G401.6 (cell line): ENCODE measurements around the gene CHIT1.
"Not testable (repeated sequence)": the region's sequence is repeated elsewhere in the genome, so short reads cannot be mapped to it uniquely, and the experiment has no call there.

Experiments used
- FAIRE-seq: peaks from 2 replicates; lab custom pipeline; 2012; peaks lifted over from hg19 to GRCh38; lab: Jason Lieb, UNC

Gene CHIT1

DNA sequence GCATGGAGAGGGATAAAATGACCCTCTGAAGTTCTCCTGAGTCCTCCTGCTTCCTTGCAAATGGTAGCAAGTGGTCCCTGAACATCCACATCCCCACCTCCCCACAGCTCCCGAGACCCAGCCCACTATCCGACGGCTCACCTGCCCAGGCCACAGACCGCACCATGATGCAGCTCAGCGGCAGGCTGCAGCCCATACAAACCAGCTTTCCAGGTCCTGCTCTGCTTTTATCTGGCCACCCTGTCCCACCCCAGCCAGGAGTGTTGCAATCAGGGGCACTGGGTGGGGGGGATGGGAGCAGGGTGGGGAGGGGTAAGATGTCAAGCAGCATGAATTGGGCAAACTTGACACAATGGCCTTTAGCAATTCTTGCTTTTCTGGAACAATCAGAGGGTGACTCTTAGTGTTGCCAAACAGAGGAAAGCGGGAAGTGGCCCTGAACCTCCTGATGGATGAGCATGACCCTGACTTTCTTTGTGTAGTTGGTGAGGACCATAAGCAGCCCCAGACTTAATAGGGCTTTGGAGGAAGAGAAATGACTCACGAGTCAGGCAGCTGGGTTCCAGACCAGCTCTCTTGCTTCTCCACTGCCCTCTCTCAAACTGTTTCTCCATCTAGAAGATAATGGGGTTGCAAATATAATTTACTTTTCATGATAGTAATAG, at the start of gene CHIT1:
Gene CHIT1, minus strand, starts transcription at position 203 of the 665 bp plus-strand sequence. Its CDS starts 37 bp downstream, at position 166.
- no peak for FAIRE-seq

DNA sequence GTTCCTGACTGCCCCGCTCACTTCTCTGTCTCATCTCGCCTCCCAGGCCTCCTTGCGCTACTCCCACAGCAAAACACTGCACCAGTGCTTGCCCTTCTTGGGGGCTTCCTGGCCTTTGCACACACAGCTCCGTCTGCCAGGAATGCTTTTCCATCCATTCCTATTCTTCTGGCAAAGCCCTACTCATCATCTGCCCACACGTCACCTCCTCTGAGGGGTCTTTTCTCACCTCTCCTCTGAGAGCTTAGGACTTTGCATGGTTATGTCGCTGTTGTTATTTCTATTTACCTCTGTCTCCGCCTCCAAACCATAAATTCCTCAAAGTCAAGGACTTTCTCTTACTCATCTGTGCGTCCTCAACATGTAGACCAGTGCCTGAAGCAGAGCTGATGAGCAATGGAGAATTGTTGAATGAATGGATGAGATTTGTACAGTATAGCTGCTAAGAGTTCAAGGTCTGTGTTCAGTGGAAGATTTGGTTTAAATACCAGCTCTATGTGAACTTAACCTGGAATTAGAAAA, 49.5 kb upstream of the CHIT1 start:
- no peak for FAIRE-seq

DNA sequence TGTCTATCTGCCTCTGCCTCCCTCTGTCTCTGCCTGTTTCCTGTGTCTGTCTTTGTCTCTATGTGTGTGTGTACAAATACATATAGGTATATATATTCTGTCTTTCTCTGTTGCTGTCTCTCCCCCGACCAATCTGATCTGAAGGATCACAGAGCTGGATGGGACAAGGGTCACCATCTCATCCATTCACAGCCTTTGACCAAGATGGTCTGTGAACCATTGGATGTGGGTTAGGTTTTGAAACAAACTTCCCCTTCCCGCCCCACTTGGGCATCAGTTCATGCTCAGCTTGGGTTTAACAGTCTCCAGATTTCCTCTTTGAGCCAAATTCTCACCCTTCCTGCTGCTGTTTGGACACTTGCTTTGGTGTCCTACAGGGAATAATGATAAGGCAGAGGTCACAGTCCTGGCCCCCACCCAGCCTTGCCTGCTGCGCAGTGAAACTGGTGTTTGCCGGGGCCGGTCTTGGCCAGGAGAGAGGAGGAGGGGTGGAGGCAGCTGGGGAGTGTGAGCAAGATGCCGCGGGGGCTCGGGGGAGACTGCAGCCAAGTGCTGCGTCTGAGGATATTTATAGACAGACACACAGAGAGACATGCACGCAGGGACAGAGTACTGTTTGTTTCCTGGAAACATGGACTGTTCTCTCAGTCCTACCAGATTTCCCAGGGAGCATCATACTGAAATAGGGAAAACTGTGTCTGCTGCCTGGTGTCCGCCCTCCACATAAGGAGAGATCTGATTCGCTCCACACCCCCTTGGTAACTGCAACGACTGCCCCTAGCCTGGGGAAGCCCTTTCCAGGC, 48.8 kb upstream of the CHIT1 start:
- no peak for FAIRE-seq

DNA sequence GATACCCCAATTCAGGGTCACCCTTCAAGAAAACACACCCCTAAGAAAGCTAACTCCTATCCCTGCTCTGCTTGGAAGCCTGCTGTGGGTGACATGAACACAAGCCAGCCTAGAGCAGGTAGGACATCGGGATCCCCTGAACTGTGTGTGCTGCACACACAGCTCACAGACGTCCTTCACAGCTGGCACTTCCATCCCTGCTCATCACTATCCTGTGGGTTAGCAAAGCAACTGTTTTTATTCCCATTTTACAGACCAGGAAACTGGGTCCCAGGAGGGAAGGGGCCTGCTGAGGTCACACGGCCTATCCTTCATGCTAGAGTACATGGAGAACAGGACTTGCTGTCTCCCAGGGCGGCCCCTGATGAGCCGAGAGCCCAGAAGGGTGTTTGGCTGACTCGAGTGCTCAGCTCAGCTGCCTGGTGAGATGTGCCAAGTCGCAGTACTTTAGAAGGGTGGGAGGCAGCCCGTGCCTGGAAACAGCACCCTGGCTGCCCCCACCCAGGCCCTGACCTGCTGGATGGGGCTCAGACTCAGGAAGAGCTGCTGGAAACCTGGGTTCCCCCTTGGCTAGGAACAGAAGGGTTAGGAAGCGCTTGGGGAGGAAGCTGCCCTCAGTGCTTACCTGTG, 47.6 kb upstream of the CHIT1 start:
- no peak for FAIRE-seq

DNA sequence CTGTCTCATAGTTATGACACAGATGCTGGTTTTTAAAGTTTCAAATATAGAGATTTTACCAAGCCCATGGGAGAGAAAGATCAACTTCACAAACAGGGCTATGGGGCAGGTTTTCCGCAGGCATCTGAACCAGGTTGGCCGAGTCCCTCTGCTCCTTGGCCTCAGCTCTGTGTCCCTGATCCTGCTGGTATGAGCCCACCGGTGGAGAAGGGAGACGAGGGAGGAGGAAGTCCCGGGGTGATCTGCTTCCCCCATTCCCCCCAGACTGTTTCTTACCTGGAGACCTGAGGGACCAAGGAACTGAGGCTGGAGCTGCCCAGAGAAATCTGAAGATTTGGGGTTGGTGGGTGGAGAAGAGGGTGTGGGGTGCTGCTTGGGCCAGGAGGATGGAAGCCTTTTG, 46.9 kb upstream of the CHIT1 start:
- FAIRE-seq = no peak

DNA sequence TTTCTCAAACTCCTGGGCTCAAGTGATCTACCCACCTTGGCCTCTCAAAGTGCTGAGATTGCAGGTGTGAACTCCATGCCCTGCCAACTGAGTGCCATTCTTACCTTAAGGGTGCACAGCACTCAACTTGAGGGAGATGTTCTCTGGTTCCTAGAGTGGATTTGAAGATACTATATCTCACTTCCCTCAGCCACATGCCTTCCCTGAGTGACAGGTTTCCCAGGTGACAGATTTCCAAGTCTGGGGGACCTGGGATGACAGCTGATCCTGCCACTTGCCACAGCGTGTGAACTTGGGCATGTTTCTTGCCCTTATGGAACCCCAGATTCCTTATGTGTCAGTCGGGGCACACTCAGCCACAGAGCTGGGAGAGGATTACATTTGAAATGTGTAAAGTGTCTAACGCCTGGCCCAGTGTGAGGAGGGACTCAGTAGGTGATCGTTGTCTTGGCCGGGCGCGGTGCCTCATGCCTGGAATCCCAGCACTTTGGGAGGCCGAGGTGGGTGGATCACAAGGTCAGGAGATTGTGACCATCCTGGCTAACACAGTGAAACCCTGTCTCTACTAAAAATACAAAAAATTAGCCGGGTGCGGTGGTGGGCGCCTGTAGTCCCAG, 46.3 kb upstream of the CHIT1 start:
- FAIRE-seq = no peak

DNA sequence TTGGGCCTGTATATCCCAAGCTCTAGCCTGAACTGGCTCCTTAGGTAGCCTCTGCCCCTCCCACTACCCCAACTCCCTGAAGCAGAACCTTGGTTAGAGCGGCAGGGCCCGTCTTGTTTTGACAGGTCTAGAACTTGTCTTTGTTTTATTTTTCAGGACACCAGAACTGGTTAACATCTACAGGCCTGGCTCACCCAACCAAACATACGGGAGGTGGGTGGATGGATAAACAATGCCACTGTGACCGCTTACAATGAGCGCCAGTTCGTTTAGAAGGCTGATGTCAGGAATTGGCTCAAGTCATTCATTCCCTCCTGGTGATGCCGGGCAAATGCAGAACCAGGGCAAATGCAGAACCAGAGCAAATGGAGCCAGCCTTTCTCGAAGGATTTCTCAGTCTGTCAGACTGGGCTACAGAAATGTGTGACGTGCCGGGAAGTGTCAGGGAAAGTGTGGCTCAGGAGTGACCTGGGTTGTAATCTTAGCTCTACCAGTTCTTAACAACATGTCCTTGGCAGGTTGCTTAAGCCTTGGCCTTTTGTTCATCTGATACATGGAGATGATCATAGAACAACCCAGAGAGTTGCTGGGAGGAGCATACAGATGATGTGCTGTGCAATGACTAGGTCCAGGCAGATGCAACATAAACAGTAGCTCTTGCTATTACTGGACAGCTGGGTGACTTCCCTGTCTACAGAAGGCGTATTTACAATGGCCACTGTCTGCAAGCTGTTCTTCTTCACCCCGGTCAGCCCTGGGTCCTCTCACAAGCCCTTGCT, 45.3 kb upstream of the CHIT1 start:
- no peak for FAIRE-seq

DNA sequence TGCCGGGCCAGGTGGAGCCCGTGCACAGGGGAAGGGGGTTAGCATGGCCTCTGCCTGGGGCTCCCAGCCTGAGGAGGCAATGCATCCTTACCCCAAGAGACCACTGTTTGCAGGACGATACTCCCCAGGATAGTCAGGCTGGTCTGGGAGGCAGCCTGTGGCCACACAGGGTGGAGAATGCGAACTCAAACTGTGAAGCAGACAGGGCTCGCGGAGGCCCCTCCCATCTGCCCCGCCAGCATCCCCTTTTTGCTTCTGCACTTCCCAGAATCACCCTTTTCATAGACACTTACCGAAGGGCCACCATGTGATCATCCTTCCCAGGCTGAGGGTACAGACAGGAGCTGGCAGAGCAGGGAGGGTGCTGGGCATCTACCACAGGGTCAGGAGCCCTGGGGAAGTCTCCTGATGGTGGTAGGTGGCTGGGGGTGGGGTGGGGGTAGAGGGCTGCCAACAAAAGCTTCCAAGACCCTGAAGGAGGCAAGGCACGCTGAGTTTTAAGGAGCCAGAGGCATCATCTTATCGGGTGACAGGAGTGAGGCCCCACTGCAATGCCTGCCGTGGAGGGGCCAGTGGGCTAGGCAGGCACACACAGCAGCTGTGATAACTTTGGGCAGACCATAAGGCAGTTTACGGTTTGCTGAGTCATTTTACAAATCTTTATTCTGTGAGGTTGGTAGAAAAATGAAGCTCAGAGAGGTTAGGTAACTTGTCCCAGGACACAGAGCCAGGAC, 44.6 kb upstream of the CHIT1 start:
- FAIRE-seq = no peak

DNA sequence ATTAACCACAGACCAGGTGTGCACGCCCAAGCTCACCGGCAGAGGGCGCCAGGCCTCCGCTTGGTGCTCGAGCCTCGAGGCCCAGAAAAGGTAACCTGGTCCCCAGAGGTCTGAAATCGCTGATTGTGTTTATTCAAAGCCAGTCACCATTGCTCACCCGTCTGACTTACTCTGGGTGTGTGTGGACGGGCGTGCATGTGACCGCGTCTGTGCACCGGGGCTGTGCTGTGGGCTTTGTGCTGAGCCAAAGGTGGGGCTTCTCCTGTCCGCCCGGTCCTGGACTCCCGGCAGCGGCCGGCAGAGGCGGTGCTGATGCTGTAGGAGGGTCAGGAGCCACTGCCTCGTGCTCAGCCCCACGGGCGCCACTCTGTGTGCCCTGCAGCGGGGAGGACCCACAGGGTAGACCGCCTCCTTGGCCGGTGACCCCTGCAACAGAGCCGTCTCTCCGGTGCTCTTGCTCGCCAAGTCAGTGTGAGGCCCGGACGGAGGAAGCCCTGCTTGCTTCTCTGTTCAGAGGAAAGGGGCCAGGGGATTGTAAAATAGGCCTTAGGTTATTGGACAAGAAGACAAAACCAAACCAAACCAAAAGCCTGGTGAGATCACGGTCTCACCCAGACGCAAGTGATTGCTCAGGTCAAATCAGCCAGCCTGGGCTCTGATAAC, 43.9 kb upstream of the CHIT1 start:
- no peak for FAIRE-seq

DNA sequence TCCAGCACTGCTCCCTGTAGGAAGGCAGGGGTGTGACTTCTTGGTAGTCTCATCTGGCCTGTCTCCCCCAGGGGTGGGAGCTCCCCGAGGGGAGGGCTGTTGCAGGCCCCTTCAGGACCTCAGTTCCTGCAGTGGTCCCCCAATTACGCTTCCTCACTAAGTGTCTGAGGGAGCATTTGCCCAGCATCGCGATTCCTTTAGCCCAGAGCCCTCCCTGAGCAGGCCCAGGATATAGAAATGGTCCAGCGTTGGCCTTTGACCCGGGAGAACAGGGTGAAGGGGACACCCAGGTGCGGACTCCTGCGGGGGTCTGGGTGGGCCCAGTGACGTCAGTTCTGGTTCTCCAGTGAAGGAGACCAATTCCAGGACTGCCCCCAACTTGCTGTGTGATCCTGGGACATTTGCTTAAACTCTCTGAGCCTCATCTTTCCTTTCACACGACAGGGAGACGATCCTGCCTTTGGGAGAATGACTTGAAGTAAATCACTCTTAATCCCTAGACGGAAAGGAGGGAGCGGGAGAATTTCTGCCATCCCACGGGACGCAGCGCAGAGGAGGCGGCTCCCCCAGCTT, 43.2 kb upstream of the CHIT1 start:
- FAIRE-seq = no peak

DNA sequence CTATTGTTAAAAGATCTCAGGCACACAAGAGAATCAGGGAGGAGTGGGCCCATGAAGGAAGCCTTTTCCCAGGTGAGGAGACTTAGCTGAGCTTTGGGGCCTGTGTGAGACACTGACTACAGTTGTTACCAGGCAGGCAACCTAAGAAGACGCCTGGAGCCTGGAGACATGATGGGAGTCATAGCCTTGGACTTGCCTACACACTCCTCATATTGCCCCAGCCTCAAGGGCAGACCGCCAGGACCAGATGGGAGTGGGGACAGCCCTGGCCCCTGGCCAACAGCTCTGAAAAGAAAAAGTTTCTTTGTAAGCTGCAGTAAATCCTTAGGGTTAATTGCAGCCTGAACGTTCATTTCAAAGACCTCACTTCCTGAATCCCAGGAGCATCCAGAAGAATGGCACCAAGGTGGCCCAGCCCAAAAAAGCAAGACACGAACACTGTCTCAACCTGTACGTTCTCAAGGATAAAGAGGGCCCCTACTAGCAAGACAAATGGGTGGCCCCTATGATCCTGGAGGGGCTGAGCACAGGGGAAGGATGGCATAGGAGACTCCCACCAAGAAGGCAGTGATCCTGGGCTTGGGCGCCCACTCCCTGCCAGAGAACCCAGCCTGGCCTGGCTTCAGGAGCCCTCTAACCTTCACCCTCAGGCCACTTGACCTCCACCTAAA, 42.6 kb upstream of the CHIT1 start:
- no peak for FAIRE-seq

DNA sequence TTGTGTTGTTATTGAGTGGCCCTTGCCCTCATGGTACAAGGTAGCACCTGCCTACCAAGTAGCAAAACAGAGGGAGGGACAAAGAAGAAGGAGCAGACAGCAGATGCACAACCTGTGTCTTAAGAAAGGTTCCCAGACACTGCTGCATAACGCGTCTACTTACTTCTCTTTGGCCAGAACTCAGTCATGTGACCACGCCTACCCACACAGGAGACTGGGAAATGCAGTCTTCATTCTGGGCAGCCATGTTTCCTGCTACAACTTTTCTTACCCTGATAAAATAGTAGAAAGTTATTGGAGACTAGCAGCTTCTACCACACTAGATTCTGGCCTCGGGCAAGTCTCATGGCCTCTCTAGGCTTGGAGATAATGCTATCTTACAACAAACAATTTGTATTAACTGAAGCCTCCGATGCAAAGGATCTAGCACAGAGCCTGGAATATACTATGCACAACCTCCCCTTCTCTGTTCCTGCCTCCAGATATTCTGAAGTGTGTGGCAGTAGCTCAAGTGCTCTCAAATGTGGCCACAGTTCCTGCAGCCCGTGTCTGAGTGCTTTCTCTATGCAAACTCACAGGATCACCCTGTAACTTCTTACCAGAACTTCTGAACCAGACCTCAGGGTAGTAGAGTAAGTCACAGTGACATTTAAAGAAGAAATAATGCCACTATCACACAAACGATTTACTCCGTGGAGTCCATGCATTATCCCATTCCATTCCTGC, 41.7 kb upstream of the CHIT1 start:
- no peak for FAIRE-seq

DNA sequence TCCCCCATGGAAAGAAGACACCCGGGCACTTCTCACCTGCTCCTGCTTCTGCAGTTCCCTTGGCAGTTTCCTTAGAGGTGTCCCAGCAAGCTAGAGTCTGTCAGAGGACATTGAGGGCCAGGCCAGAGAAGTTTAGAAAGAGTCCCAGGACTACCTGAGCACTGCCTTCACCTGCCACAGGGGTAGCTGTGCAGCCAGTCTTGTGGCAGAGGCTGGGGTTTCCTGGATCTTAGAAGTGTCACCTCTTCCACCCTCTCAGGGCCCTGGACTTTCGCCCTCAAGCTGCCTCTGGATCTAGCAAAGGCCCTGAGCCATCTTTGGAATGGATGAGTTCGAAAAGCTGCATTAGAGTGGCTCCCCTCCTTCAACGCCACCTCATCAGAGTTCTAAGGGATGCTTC, 41.0 kb upstream of the CHIT1 start:
- no peak for FAIRE-seq

DNA sequence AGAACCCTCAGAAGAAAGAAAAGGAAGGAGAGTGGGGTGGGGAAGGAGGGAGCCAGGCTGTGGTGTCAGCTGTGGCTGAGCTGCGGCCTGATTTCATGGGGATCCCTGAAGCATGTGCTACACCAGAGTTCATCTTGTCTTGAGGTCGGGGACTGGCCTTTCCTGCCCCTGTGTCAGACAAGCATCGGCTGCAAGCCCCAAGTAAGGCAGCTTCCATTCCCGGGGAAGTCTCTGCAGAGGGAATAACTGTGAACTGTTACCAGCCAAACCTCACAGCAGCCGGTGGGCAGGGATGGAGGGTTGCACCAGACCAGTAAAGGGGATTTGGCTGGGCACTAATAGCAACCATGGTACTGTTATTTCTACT, 40.2 kb upstream of the CHIT1 start:
- FAIRE-seq = no peak

DNA sequence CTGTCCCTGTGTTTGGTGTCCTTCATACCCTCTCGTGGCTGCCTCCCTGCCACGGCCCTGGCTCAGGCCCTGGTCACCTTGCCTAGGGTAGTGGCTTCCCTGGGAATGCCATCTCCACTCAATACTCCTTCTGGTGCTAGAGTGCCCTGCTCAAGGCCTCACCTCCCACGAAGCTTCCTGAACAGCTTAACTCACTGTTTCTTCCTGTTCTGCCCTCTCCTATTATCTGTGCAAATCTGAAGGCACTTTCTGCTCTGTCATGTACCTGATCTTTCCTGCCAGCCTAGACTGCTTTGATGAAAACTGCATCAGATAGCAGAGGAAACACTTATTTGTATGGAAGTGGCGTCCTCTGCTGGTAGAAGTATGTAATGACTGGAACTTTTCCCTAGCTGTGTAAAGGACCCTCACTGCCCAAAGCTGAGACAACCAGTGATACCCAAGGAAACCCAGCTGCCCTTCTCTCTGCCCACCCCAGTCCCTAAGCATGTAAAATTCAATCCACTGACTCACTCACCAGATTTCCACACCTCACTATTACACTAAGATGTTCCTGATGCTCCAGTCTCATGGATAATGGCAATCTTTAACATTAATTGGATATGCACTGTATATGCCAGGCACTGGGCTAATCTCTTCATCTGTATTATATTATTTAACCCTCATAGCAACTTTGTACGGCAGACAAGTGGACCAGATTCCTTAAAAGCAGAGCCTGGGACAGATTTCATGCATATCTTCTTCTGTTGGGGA, 39.6 kb upstream of the CHIT1 start:
- FAIRE-seq = no peak

DNA sequence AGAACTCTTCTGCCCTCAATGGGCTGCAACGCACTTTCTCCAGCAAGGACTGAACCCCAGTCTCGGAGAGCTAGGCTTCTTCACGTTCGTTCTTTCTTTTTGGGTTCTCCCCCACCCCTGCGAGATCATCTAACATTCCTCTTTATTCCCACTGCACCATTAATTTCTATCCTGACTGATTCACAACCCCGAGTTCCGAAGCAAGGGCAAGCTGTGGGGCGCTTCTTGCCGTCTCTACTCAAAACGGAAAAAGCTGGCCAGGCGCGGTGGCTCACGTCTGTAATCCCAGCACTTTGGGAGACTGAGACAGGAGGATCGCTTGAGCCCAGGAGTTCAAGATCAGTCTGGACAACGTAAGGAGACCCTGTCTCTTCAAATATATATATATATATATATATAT, 38.4 kb upstream of the CHIT1 start:
- no peak for FAIRE-seq

DNA sequence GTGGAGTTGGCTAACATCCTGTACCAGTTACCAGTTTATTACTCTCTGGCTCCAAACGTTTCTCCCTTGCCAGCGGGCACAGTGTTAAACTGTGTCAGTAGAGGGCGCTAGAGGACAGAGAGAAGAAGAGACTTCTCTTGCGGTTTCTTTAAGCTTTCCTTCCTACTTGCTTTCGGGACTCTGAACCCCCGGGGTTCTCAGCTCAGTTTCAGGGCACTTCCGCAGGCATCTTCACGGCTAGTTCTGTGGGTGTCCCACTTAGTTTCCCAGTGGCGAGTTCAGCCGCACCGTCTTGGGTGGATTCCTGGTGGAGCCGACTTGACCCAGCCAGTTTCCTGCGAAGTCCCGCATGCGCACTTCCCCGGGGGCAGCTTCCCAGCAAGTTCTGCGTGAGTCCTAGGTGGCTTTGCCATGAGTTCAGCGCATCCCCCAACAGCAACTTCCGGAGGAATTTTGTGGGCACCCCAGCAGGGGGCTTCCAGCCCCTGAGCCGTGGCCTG, 37.9 kb upstream of the CHIT1 start:
- peak; percentile 17 for FAIRE-seq

DNA sequence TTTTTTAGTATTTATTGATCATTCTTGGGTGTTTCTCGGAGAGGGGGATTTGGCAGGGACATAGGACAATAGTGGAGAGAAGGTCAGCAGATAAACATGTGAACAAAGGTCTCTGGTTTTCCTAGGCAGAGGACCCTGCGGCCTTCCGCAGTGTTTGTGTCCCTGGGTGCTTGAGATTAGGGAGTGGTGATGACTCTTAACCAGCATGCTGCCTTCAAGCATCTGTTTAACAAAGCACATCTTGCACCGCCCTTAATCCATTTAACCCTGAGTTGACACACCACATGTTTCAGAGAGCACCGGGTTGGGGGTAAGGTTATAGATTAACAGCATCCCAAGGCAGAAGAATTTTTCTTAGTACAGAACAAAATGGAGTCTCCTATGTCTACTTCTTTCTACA, 36.7 kb upstream of the CHIT1 start:
- not testable (repeated sequence) for FAIRE-seq
